NCI-H2107 (cell line): ENCODE results near the gene ULK1.

ENCODE experiments used
- DNase-seq: peaks from one replicate; lab custom pipeline; 2025; lab: John Stamatoyannopoulos, UW

ULK1 gene

GRCh38 chr12:131892711-131893604 is 1.5 kb upstream of the ULK1 start:
- DNase-seq: no peak

GRCh38 chr12:131893605-131894312 is 663 bp upstream of the ULK1 start:
- DNase-seq: no peak

DNA sequence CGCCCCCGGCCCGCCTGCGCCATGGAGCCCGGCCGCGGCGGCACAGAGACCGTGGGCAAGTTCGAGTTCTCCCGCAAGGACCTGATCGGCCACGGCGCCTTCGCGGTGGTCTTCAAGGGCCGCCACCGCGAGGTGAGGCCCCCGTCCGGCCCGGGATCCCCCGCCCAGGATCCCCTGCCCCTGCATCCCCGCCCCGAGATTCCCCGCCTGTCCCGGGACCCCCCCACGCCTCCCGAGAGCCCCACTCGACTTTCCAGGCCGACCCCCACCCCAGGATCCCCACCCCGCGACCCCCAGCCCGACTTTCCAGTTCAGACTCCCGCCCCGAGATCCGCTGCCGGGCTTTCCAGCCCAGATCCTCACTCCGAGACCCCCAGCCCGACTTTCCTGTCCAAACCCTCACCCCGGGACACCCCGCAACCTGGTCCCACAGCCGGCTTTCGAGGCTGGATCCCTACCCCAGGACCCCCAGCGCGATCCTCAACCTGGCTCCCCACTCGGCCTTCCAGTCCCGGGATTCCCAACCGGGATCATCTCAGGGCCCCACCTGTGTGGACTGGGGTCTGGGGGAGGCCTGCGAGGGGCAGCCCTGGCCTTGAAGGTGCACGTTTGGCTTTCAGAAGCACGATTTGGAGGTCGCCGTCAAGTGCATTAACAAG is 688 bp downstream of the ULK1 start:
- DNase-seq: no peak

- no peak for DNase-seq
Observed at GRCh38 chr12:131895640-131896079, 1.2 kb downstream of the ULK1 start.

DNA sequence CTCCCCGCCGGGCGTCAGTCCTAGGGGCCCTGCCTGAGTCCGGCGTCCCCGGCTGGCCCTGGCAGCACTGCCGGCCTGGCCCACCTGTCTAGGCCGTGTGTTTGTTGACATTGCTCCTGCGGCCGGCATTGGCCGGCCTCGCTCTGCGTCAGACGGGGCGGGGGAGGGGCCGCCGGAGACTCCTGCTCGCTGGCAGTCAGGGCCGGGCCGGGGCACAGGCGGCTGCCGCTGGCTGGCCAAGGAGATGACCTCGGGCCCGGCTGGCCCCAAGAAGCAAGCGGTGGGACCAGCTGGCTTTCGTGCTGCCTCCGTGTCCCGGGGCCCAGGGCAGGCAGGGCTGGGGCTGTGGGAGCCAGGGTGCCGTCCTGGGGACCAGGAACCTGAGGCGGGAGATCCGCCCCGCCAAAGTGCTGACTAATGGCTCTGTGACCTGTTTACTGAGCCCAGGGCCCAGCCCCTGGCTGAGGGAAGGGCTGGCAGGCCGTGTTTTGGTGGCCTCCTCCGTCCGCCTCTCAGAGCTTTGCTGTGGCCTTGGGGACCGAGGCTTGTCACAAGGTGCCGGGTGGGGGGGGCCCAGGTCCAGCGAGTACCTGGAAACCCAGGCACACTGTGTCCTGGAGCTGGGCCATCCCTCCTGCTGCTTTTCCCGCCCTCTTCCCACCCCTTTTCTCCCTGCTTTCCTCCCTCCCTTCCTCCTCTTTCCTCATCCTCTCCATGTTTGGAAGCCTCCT is 1.8 kb downstream of the ULK1 start:
- DNase-seq: peak; percentile 17

DNA sequence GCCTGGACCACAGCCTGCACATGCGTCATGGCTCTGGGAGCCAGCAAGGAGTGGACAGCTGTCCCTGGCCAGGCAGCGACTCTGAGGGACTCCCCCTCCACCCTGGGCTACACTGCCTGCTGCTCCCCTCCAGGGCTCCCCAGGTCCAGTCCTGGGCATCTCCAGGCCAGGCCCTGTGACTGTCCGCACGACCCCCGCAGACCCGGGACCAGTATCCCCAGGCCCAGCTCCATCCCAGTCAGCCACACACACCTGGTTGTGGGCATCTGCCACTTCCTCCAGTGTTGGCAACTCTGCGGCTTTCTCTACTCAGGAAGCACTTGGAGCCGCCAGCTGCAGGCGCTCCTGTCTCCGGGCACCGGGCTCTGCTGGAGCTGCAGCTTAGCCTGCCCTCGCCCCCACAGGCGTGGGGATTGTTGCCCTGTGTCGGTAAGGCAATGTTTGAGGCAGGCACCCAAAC is 2.4 kb downstream of the ULK1 start:
- DNase-seq: no peak

DNA sequence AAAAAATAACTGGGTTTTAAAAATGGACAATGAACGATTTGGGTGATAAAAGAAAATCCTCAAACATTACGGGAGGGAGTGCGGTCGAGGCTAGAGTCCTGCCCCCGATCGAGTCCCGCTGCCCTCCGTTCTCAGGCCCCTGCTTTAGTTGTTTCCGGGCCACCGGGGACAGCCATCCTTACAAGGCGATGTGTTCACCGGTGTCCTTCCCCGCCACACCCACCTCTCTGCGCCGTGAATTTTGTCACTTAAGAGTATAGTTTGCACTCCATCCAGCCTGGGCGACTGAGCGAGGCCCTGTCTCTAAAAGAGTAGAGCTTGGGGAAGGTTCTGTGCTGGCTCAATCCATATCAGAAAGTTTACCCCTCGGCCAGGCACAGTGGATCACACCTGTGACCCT is 2.9 kb downstream of the ULK1 start:
- no peak for DNase-seq

- no peak for DNase-seq
Observed at GRCh38 chr12:131897875-131898274, 3.5 kb downstream of the ULK1 start.

- DNase-seq: no peak
Observed at GRCh38 chr12:131900397-131900796, 6.0 kb downstream of the ULK1 start.

GRCh38 chr12:131901431-131902331 is 7.3 kb downstream of the ULK1 start:
- DNase-seq: no peak

DNA sequence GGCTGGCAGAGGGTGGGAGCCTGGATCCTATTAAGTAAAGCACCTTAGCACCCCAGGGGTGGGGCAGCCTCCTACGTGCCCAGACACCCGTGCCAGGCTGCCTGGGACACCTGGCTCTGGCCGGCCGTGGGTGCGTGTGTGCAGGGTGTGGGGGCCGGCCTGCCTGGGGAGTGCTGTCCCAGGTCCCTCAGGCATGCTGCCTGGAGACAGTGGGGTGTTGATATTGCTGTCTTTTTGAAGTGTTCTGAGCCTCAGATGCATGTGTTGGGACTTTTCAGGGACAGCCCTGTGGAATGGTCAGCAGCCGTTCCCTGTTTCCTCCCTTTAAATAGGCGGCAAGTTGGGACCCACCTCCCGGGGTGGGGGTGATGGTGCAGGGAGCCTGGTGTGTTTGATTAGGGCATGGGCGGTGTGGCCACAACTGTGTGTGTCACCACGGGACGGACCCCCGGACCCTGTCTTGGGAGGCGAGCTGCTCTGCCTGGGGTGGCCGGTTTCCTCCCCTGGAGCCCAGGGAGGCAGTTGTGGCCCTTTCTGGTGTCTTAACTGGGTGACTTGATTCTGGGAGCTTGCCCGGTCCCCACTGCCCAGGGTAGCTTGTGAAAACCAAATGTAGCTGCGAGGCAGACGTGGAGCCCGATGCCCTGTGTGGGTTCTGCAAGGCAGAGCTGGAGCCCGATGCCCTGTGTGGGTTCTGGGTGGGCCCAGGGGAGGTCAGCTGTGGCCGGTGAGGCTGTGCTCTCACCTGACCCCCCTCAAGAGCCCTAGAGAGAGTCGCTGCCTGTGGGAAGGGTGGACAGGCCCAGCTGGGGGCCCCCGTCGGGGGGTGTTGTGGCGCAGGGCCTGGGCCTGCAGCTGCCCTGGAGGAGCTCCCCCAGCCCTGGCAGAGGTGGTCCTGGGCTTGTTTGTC is 8.2 kb downstream of the ULK1 start:
- DNase-seq: no peak

GRCh38 chr12:131903270-131904255 is 9.1 kb downstream of the ULK1 start:
- no peak for DNase-seq

DNA sequence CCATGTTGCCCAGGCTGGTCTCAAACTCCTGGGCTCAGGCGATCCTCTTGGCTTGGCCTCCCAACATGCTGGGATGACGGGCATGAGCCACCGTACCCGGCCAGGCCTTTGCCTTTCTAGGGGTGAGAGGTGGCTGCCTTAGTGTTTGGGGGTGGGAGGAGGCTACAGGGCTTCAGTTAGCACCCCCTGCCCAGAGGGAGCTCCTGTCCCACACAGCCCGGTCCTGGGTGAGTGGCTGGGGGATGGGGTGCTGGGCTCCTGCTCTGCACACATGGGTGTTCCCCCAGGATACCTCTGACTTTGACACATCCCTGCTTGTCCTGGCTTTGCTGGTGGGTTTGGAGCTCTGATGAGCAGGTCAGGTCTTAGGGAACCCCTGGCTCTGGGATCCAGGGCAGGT is 9.9 kb downstream of the ULK1 start:
- no peak for DNase-seq

DNA sequence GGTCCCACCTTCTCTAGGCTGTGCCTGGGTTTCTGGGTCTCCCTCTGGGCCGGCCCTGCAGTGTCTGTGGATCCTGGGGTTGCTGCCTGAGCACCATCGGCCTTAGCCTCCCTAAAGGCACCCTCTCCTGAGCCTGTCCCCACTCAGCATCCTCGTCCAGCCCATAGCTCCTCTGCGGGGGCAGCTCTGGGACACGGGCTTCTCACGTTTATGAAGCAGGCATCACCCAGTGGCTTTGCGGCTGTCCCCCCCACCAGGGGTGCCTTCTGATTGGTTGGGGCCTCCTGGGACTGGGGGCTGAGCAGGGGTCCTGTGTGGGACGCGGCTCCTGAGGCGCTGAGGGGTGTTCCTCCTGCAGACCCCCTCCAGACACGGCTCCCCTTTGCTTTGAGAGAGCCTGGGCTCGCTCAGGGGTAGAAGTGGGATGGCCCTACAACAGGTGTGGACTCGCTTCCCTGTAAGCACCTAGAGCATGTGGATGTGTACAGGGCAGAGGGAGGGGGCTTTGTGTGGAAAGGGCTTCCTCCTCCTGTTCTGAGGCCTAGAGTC is 10.7 kb downstream of the ULK1 start:
- no peak for DNase-seq

DNA sequence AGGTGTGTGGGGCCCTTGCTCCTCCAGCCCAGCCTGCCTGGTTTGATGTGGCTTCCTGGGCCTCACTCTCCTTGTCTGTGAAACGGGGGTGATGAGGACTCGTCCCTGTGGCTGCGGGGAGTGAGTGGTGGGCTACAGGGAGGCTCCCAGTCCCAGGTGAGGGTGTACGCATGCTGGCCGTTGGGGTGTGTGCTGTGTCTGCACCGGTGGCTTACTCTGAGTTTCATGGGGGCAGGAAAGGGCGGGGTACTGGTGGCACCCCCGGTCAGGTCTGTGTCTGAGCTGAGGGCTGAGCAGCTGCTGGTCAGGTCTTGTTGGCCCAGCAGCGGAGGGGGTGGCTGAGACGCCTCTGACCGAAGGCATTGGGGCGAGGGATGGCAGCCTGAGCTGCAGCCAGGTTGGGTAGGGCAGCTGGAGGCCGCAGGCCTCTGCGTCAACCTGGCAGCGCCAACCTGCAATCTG is 11.2 kb downstream of the ULK1 start:
- DNase-seq: no peak

DNA sequence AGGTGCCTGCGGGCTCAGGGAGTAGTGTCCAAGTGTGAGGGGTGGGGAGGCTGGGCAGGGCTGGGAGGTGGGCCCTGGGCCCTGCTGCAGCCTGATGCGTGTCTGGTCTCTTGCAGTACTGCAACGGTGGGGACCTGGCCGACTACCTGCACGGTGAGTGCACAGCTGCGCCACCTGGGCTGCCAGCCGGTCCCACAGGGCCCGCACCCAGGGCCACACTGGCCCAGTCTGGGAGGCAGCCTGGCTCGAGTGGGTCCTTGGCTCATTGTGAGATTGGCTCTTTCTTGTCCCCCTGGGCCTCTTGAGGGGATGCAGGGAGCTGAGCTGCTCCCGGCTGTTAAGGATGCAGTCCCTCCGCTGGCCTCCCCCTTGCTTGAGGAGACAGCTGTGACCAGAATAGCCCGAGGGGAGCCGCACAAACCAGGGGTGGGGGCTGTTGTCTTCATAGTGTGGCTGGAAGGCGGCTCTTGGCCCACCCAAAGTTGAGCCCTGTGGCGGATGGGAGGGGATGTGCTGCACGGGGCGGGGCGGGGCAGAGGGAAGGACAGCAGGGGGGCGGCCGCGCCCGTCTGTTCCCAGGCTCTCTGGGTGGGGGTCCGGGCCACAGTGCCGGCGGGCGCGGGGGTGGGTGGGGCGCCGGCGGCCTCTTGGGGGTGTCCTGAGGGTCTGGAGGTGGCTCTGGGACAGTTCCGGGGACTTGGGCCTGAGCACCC is 13.1 kb downstream of the ULK1 start:
- DNase-seq: no peak
